SK-N-SH (cell line): ENCODE data around the gene GRIP2. TPM values are rescaled to one million over a fixed set of nuclear protein-coding genes. Genes with fewer than 3 reads are reported as not detected.

Source experiments
- CTCF ChIA-PET: fragments of 300-600, 350-600 bp; formaldehyde crosslinking; extraction: SDS; loops from one replicate; lab custom pipeline; 2021; lab: Yijun Ruan, JAX
- POLR2A ChIA-PET: fragments of 350-600 bp; sonication (Branson Sonifier 250); formaldehyde crosslinking; extraction: SDS; loops from one replicate; lab custom pipeline; 2020; ENCODE audit warnings: antibody characterized with exemption, inconsistent platforms; lab: Yijun Ruan, JAX
- DNase-seq: peaks from one replicate; pipeline ENCODE4 v3.0.0; 2012
- H2AFZ ChIP-seq: fragments of 200-600 bp; sonication (generic); 2 replicates; pipeline ENCODE4 v1.8.1; 2016; ENCODE audit warnings: antibody characterized with exemption, mild to moderate bottlenecking, low read depth
- H3F3A ChIP-seq: fragments of 200-600 bp; sonication (generic); replicated peaks from 2 replicates; pipeline ENCODE3; 2016; ENCODE audit warnings: antibody characterized with exemption, mild to moderate bottlenecking; ENCODE audit not compliant: insufficient read depth
- H3K27ac ChIP-seq, 2 experiments: fragments of 200-500 bp in 1 of 2; fragments of 200-600 bp in 1 of 2; sonication (Bioruptor generic) in 1 of 2; sonication (generic), shearing (Covaris generic) in 1 of 2; 2 replicates each; pipeline versions ENCODE4 v1.5.1 to v1.6.1; 2014 to 2016; ENCODE audit warnings: low read depth in 2 of 2, inconsistent platforms in 1 of 2, low read length in 1 of 2, mild to moderate bottlenecking in 1 of 2, mixed read lengths in 1 of 2
- H3K27me3 ChIP-seq: fragments of 200-600 bp; sonication (generic), shearing (Covaris generic); 2 replicates; pipeline ENCODE4 v1.6.1; 2016; ENCODE audit warnings: mixed run types; ENCODE audit not compliant: insufficient read depth
- H3K36me3 ChIP-seq, 2 experiments: fragments of 200-500 bp in 1 of 2; fragments of 200-600 bp in 1 of 2; sonication (Bioruptor generic) in 1 of 2; sonication (generic) in 1 of 2; replicated peaks in 1 of 2; 2 replicates each; pipeline versions ENCODE3 to v1.5.1; 2014 to 2016; ENCODE audit warnings: low read length in 1 of 2, mild to moderate bottlenecking in 1 of 2; ENCODE audit not compliant: insufficient read depth in 2 of 2, control insufficient read depth in 1 of 2
- H3K4me1 ChIP-seq, 2 experiments: fragments of 200-500 bp in 1 of 2; fragments of 200-600 bp in 1 of 2; sonication (Bioruptor generic) in 1 of 2; sonication (generic), shearing (Covaris generic) in 1 of 2; 2 replicates each; pipeline versions ENCODE4 v1.5.1 to v1.6.1; 2014 to 2016; ENCODE audit warnings: low read depth in 1 of 2, low read length in 1 of 2, mixed run types in 1 of 2; ENCODE audit not compliant: insufficient read depth in 2 of 2, control insufficient read depth in 1 of 2
- H3K4me2 ChIP-seq: fragments of 200-600 bp; sonication (generic), shearing (Covaris generic); 2 replicates; pipeline ENCODE4 v1.6.1; 2017; ENCODE audit warnings: mixed run types
- H3K4me3 ChIP-seq, 2 experiments: fragments of 200-500 bp in 1 of 2; fragments of 200-600 bp in 1 of 2; sonication (Bioruptor generic) in 1 of 2; sonication (generic), shearing (Covaris generic) in 1 of 2; 2 replicates each; pipeline versions ENCODE4 v1.5.1 to v1.8.1; 2014 to 2016; ENCODE audit warnings: low read depth in 2 of 2, inconsistent platforms in 1 of 2, low read length in 1 of 2, mild to moderate bottlenecking in 1 of 2, mixed read lengths in 1 of 2, moderate library complexity in 1 of 2
- H3K79me2 ChIP-seq: fragments of 200-600 bp; sonication (generic); 2 replicates; pipeline ENCODE4 v1.8.1; 2017; ENCODE audit warnings: mild to moderate bottlenecking; ENCODE audit not compliant: insufficient read depth
- H3K9ac ChIP-seq: fragments of 200-600 bp; sonication (generic); 2 replicates; pipeline ENCODE4 v1.6.1; 2017; ENCODE audit warnings: mixed run types
- H3K9me2 ChIP-seq: fragments of 200-600 bp; sonication (generic); 2 replicates; pipeline ENCODE4 v1.6.1; 2017; ENCODE audit warnings: mixed run types
- H3K9me3 ChIP-seq: fragments of 200-600 bp; sonication (generic); 2 replicates; pipeline ENCODE4 v1.6.1; 2017; ENCODE audit warnings: mixed run types, mild to moderate bottlenecking, moderate library complexity
- H4K20me1 ChIP-seq: fragments of 200-600 bp; sonication (generic); 2 replicates; pipeline ENCODE4 v1.6.1; 2017; ENCODE audit warnings: mild to moderate bottlenecking, mixed run types; ENCODE audit not compliant: insufficient read depth
- CTCF ChIP-seq: fragments of 200-600 bp; sonication (generic); IDR thresholded peaks from 2 replicates; pipeline ENCODE4 v1.6.1; 2017; ENCODE audit warnings: antibody characterized with exemption, mild to moderate bottlenecking, moderate library complexity
- ELF1 ChIP-seq: IDR thresholded peaks from 2 replicates; pipeline ENCODE4 v1.4.0; 2012
- FOXM1 ChIP-seq: IDR thresholded peaks from 2 replicates; pipeline ENCODE4 v1.4.0; 2012; ENCODE audit warnings: low read depth, mild to moderate bottlenecking
- GABPA ChIP-seq: IDR thresholded peaks from 2 replicates; pipeline ENCODE4 v1.4.0; 2012; ENCODE audit warnings: low read depth, mild to moderate bottlenecking
- GATA2 ChIP-seq: sonication (generic); formaldehyde crosslinking; IDR thresholded peaks from 2 replicates; pipeline ENCODE4 v1.5.0; 2020; ENCODE audit warnings: mild to moderate bottlenecking, missing genetic modification reagents
- JUND ChIP-seq: IDR thresholded peaks from 2 replicates; pipeline ENCODE4 v1.4.0; 2012
- MAX ChIP-seq: IDR thresholded peaks from 2 replicates; pipeline ENCODE4 v1.4.0; 2012; ENCODE audit warnings: low read depth
- MEF2A ChIP-seq: IDR thresholded peaks from 2 replicates; pipeline ENCODE4 v1.4.0; 2012; ENCODE audit warnings: low read depth, borderline replicate concordance
- POLR2AphosphoS5 ChIP-seq: IDR thresholded peaks from 2 replicates; pipeline ENCODE4 v1.6.1; 2012; ENCODE audit warnings: low read depth, low read length
- RAD21 ChIP-seq: IDR thresholded peaks from 2 replicates; pipeline ENCODE4 v1.6.1; 2012; ENCODE audit warnings: mild to moderate bottlenecking, low read length
- RFX5 ChIP-seq: IDR thresholded peaks from 2 replicates; pipeline ENCODE4 v1.6.1; 2012; ENCODE audit warnings: mild to moderate bottlenecking, improper control_type of control experiment, low read length
- RXRA ChIP-seq: IDR thresholded peaks from 2 replicates; pipeline ENCODE4 v1.4.0; 2012; ENCODE audit warnings: low read depth, mild to moderate bottlenecking, borderline replicate concordance
- TAF1 ChIP-seq: IDR thresholded peaks from 2 replicates; pipeline ENCODE4 v1.6.1; 2012; ENCODE audit warnings: low read depth, mild to moderate bottlenecking, low read length, moderate library complexity, borderline replicate concordance
- TCF12 ChIP-seq: IDR thresholded peaks from 2 replicates; pipeline ENCODE4 v1.4.0; 2012
- USF2 ChIP-seq: fragments of 150-350 bp; IDR thresholded peaks from 2 replicates; pipeline ENCODE4 v1.6.1; 2017; ENCODE audit warnings: antibody characterized with exemption, low read length, low read depth, borderline replicate concordance
- WGBS: methylation state at CpG from one replicate; pipeline ENCODE4 v1.1.6; 2017; ENCODE audit warnings: low lambda C conversion rate; 5-methylcytosine and 5-hydroxymethylcytosine counted together
- polyA plus RNA-seq, 3 experiments: library from polyadenylated mRNA; depleted of rRNA; stranded (reverse); fragments of >200 nt; gene quantifications; 2 replicates each; pipeline ENCODE4 v1.2.3, GENCODE V29; 2012

The GRIP2 gene
- polyA plus RNA-seq, 1 of the 3 experiments (the other 2 are of a cell fraction): 0.15 TPM

GRCh38 chr3:14514323-14514720, 25.8 kb downstream of the GRIP2 start (continued):
- no peak for TF ChIP-seq CTCF
- TF ChIP-seq ELF1: no peak
- TF ChIP-seq USF2: no peak
- TF ChIP-seq MAX: no peak
- no peak for TF ChIP-seq GATA2 (CRISPR knock-in tag)
- TF ChIP-seq RFX5: no peak
- TF ChIP-seq RXRA: no peak
- no peak for TF ChIP-seq POLR2AphosphoS5
- TF ChIP-seq TCF12: no peak
- TF ChIP-seq MEF2A: no peak
- no peak for TF ChIP-seq FOXM1
- no peak for TF ChIP-seq RAD21
- TF ChIP-seq JUND: no peak
- no peak for TF ChIP-seq GABPA

GRCh38 chr3:14513566-14514322, 26.4 kb downstream of the GRIP2 start:
- WGBS: 68% methylated on average over 14 of the region's 18 CpGs
- POLR2A ChIA-PET: no interaction called here
- Histone ChIP-seq H3F3A (no peaks in the 10 kb centered on the region), H4K20me1 (no peaks in the 10 kb centered on the region), H3K4me2 (no peak overlapping the region), H3K9me2 (no peaks in the 10 kb centered on the region), H2AFZ (no peak overlapping the region), H3K27me3 (no peaks in the 10 kb centered on the region), H3K4me3 (no peak overlapping the region), H3K79me2 (no peaks in the 10 kb centered on the region), H3K9me3 (no peaks in the 10 kb centered on the region), H3K4me1 (peaks cover 0 to 14% of the 10 kb centered on the region in 2 experiments; a peak in 1 of 4 replicates), H3K9ac (no peak overlapping the region), H3K27ac (no peak overlapping the region), H3K36me3 (no peaks in the 10 kb centered on the region)
- no peak for DNase-seq
- TF ChIP-seq TAF1 (no peak), MEF2A (no peak), RFX5 (no peak), POLR2AphosphoS5 (no peak)
- CTCF ChIA-PET: interaction anchor here (0.8 to 11.4 kb wide), 6 partner anchors 32 to 408 kb away, joined by 3 to 183 read pairs (median 3); no protein-coding TSS in a partner anchor
